ENCODE data around the gene MMEL1.

Gene MMEL1

DNA sequence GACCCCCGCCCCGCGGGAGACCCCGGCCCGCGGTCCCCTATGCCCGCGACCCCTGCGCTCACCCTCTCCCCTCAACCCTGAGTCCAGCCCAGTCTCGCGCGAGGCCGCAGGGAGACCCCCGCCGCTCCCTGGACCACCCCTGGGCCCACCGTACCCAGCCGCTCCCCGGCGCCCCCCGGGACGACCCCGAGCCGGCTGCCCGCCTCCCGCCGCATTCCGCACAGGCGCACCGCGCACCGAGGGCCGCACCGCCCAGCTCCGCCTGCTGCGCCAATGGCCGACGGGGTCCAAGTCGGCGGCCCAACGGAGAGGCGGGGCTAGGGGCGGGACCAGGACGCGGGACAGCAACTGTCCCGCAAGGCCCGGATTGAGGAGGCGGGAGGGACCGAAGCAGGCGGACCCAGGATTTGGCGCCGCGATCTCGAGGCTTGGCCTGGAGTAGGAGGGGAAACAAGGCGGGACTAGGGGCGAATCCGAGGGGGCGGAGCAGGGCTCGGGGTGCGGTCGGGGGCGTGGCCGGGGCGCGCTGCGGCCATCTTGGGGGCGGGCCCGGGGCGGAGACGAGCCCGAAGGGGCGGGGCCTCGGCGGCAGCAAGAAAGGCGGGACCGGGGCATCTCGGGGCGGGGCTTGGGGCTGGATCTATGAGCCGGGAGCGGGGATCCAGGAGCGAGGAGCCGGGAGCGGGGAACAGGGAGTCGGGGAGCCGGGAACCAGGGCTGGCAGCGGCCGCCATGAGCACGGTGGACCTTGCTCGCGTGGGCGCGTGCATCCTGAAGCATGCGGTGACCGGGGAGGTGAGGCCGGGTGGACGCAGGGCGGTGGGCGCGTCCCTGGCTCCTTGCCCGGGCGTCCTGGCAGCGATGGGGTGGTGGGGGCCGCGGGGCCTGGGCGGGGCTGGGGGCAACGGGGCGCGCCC, 46.4 kb downstream of the MMEL1 start, which contains the start of gene PRXL2B (continued):
- TF ChIP-seq, protein P1, sequence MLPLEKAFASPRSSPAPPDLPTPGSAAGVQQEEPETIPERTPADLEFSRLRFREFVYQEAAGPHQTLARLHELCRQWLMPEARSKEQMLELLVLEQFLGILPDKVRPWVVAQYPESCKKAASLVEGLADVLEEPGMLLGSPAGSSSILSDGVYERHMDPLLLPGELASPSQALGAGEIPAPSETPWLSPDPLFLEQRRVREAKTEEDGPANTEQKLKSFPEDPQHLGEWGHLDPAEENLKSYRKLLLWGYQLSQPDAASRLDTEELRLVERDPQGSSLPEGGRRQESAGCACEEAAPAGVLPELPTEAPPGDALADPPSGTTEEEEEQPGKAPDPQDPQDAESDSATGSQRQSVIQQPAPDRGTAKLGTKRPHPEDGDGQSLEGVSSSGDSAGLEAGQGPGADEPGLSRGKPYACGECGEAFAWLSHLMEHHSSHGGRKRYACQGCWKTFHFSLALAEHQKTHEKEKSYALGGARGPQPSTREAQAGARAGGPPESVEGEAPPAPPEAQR (tag by site-specific recombination; IDR thresholded peaks at IDR 0.05) = no peak
- no peak for TF ChIP-seq ZNF521 (tag by site-specific recombination; IDR thresholded peaks at IDR 0.05)
- no peak for TF ChIP-seq ZNF24 (tag by site-specific recombination; IDR thresholded peaks at IDR 0.05)
- no peak for TF ChIP-seq ZIC2 (tag by site-specific recombination; IDR thresholded peaks at IDR 0.05)
- no peak for TF ChIP-seq ZNF350 (tag by site-specific recombination; IDR thresholded peaks at IDR 0.05)
- TF ChIP-seq ZNF561 (tag by site-specific recombination; IDR thresholded peaks at IDR 0.05; ENCODE audit: borderline replicate concordance) = 0 out of 2 replicates have a peak, but pooled peaks have one; percentile 25
- TF ChIP-seq ZFP3 (tag by site-specific recombination; IDR thresholded peaks at IDR 0.05; ENCODE audit: low read depth) = no peak
- TF ChIP-seq ZNF76 (tag by site-specific recombination; IDR thresholded peaks at IDR 0.05; ENCODE audit: borderline replicate concordance, low read depth) = no peak
- no peak for TF ChIP-seq ZBTB48 (tag by site-specific recombination; IDR thresholded peaks at IDR 0.05)
- TF ChIP-seq ZNF776 (tag by site-specific recombination; IDR thresholded peaks at IDR 0.05; ENCODE audit: borderline replicate concordance) = no peak
- no peak for TF ChIP-seq ZNF202 (tag by site-specific recombination; IDR thresholded peaks at IDR 0.05; ENCODE audit: borderline replicate concordance)
- TF ChIP-seq ZNF394 (tag by site-specific recombination; IDR thresholded peaks at IDR 0.05; ENCODE audit: borderline replicate concordance) = no peak
- no peak for TF ChIP-seq ZNF302 (tag by site-specific recombination; IDR thresholded peaks at IDR 0.05; ENCODE audit: low read depth)
- TF ChIP-seq GLIS2 (tag by site-specific recombination; IDR thresholded peaks at IDR 0.05) = peak; percentile 67; the same call in 1 of the 2 replicates
- TF ChIP-seq, protein P2, sequence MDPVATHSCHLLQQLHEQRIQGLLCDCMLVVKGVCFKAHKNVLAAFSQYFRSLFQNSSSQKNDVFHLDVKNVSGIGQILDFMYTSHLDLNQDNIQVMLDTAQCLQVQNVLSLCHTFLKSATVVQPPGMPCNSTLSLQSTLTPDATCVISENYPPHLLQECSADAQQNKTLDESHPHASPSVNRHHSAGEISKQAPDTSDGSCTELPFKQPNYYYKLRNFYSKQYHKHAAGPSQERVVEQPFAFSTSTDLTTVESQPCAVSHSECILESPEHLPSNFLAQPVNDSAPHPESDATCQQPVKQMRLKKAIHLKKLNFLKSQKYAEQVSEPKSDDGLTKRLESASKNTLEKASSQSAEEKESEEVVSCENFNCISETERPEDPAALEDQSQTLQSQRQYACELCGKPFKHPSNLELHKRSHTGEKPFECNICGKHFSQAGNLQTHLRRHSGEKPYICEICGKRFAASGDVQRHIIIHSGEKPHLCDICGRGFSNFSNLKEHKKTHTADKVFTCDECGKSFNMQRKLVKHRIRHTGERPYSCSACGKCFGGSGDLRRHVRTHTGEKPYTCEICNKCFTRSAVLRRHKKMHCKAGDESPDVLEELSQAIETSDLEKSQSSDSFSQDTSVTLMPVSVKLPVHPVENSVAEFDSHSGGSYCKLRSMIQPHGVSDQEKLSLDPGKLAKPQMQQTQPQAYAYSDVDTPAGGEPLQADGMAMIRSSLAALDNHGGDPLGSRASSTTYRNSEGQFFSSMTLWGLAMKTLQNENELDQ (tag by site-specific recombination; IDR thresholded peaks at IDR 0.05; ENCODE audit: low read depth) = no peak
- 0 out of 2 replicates have a peak, but pooled peaks have one; percentile 34 for TF ChIP-seq ZNF423 (tag by site-specific recombination; IDR thresholded peaks at IDR 0.05)
- TF ChIP-seq, protein P3, sequence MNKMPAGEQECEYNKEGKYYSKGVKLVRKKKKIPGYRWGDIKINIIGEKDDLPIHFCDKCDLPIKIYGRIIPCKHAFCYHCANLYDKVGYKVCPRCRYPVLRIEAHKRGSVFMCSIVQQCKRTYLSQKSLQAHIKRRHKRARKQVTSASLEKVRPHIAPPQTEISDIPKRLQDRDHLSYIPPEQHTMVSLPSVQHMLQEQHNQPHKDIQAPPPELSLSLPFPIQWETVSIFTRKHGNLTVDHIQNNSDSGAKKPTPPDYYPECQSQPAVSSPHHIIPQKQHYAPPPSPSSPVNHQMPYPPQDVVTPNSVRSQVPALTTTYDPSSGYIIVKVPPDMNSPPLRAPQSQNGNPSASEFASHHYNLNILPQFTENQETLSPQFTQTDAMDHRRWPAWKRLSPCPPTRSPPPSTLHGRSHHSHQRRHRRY (tag by site-specific recombination; IDR thresholded peaks at IDR 0.05) = no peak
- no peak for TF ChIP-seq ZNF138 (tag by site-specific recombination; IDR thresholded peaks at IDR 0.05; ENCODE audit: borderline replicate concordance)
- TF ChIP-seq ZNF23 (tag by site-specific recombination; IDR thresholded peaks at IDR 0.05; ENCODE audit: borderline replicate concordance) = no peak
- no peak for TF ChIP-seq ZNF132 (tag by site-specific recombination; IDR thresholded peaks at IDR 0.05; ENCODE audit: borderline replicate concordance)
- no peak for TF ChIP-seq ZNF391 (tag by site-specific recombination; IDR thresholded peaks at IDR 0.05; ENCODE audit: borderline replicate concordance, low read depth)
- TF ChIP-seq ZNF600 (tag by site-specific recombination; IDR thresholded peaks at IDR 0.05) = no peak
- no peak for TF ChIP-seq ZNF274 (IDR thresholded peaks at IDR 0.05; ENCODE audit: low read length)
- TF ChIP-seq ZNF274 (tag by site-specific recombination; IDR thresholded peaks at IDR 0.05; ENCODE audit: borderline replicate concordance) = no peak
- TF ChIP-seq ZNF155 (tag by site-specific recombination; IDR thresholded peaks at IDR 0.05) = no peak
- no peak for TF ChIP-seq ZNF654 (tag by site-specific recombination; IDR thresholded peaks at IDR 0.05; ENCODE audit: low read depth)
- no peak for TF ChIP-seq SCRT2 (tag by site-specific recombination; IDR thresholded peaks at IDR 0.05)
- TF ChIP-seq ZNF830 (tag by site-specific recombination; IDR thresholded peaks at IDR 0.05; ENCODE audit: low read depth) = no peak
- TF ChIP-seq ZNF544 (tag by site-specific recombination; IDR thresholded peaks at IDR 0.05) = no peak
- 0 out of 2 replicates have a peak, but pooled peaks have one; percentile 28 for TF ChIP-seq MZF1 (tag by site-specific recombination; IDR thresholded peaks at IDR 0.05; ENCODE audit: borderline replicate concordance)
- TF ChIP-seq SP7 (tag by site-specific recombination; IDR thresholded peaks at IDR 0.05) = no peak
- no peak for TF ChIP-seq ZNF157 (tag by site-specific recombination; IDR thresholded peaks at IDR 0.05)
- no peak for TF ChIP-seq ZNF223 (tag by site-specific recombination; IDR thresholded peaks at IDR 0.05)
- no peak for TF ChIP-seq HOXA7 (CRISPR knock-in tag; IDR thresholded peaks at IDR 0.05; ENCODE audit: borderline replicate concordance)
